Eye (tissue), 1 donor: ENCODE results near the gene UMOD.
A peak's percentile ranks its signal among the peaks of the same experiment; 100 is the strongest.
"Not testable (repeated sequence)": the region's sequence is repeated elsewhere in the genome, so short reads cannot be mapped to it uniquely, and the experiment has no call there.

Experiments
- DNase-seq: peaks from one replicate; pipeline ENCODE4 v3.0.0-alpha.2; 2015

Gene UMOD

GRCh38 chr16:20363191-20363590 lies 10.7 kb upstream of the UMOD start:
- DNase-seq: no peak

- DNase-seq: no peak
Measured at GRCh38 chr16:20359997-20360396, 7.5 kb upstream of the UMOD start.

- no peak for DNase-seq
Measured at GRCh38 chr16:20355114-20355782, 2.7 kb upstream of the UMOD start.

- DNase-seq: no peak
Measured at GRCh38 chr16:20353379-20353778, 864 bp upstream of the UMOD start.

GRCh38 chr16:20349615-20350014 lies 2.9 kb downstream of the UMOD start:
- DNase-seq: no peak

GRCh38 chr16:20348365-20349185 lies 3.9 kb downstream of the UMOD start:
- peak; percentile 22 for DNase-seq

- DNase-seq: no peak
Measured at GRCh38 chr16:20347666-20348364, 4.7 kb downstream of the UMOD start.

- no peak for DNase-seq
Measured at GRCh38 chr16:20344611-20345010, 7.9 kb downstream of the UMOD start.

- DNase-seq: no peak
Measured at GRCh38 chr16:20339744-20340143, 12.8 kb downstream of the UMOD start.

GRCh38 chr16:20336955-20337354 lies 15.6 kb downstream of the UMOD start:
- DNase-seq: no peak

GRCh38 chr16:20334396-20334795 lies 18.1 kb downstream of the UMOD start:
- DNase-seq: no peak

GRCh38 chr16:20333120-20333519 lies 19.4 kb downstream of the UMOD start:
- no peak for DNase-seq

GRCh38 chr16:20332411-20332810 lies 20.1 kb downstream of the UMOD start:
- DNase-seq: no peak

GRCh38 chr16:20331635-20332034 lies 20.9 kb downstream of the UMOD start:
- DNase-seq: no peak

GRCh38 chr16:20329392-20330138 lies 22.9 kb downstream of the UMOD start:
- no peak for DNase-seq

- no peak for DNase-seq
Measured at GRCh38 chr16:20327444-20328041, 25.0 kb downstream of the UMOD start, which contains the start of gene GP2. Gene GP2 (minus strand): TSS chr16:20327513. CDS start chr16:20326431, 1,082 bp downstream.

- no peak for DNase-seq
Measured at GRCh38 chr16:20326321-20326720, 26.2 kb downstream of the UMOD start.

GRCh38 chr16:20325005-20325404 lies 27.5 kb downstream of the UMOD start:
- DNase-seq: no peak

- no peak for DNase-seq
Measured at GRCh38 chr16:20323591-20324117, 28.9 kb downstream of the UMOD start.

GRCh38 chr16:20322696-20323095 lies 29.8 kb downstream of the UMOD start:
- no peak for DNase-seq

- no peak for DNase-seq
Measured at GRCh38 chr16:20321671-20322070, 30.8 kb downstream of the UMOD start.

GRCh38 chr16:20321051-20321450 lies 31.5 kb downstream of the UMOD start:
- not testable (repeated sequence) for DNase-seq
